Mesenchymal stem cell (in vitro differentiated cells and primary cell): ENCODE data around the gene SAFB2.

ENCODE experiments used
- DNase-seq: peaks from one replicate; pipeline ENCODE4 v3.0.0-alpha.2; 2013
- H2AFZ ChIP-seq: one replicate; pipeline ENCODE4 v1.6.1; 2013; ENCODE audit warnings: low read depth, mild to moderate bottlenecking, control low read depth, inconsistent platforms, low read length, moderate library complexity
- H2AK5ac ChIP-seq: 2 replicates; pipeline ENCODE4 v1.6.1; 2013; ENCODE audit warnings: low read length, moderate library complexity, mild to moderate bottlenecking, inconsistent platforms; ENCODE audit not compliant: severe bottlenecking
- H2BK120ac ChIP-seq: one replicate; pipeline ENCODE4 v1.6.1; 2013; ENCODE audit warnings: low read depth, mild to moderate bottlenecking, inconsistent platforms, low read length, moderate library complexity
- H2BK12ac ChIP-seq, 2 experiments: one replicate each; pipeline ENCODE4 v1.6.1; 2013; ENCODE audit warnings: inconsistent platforms in 2 of 2, low read length in 2 of 2, mild to moderate bottlenecking in 2 of 2, moderate library complexity in 2 of 2, control low read depth in 1 of 2
- H2BK15ac ChIP-seq: one replicate; pipeline ENCODE4 v1.6.1; 2013; ENCODE audit warnings: mild to moderate bottlenecking, low read depth, inconsistent platforms; ENCODE audit not compliant: poor library complexity, severe bottlenecking
- H2BK5ac ChIP-seq: 2 replicates; pipeline ENCODE4 v1.6.1; 2013; ENCODE audit warnings: low read depth, mild to moderate bottlenecking, low read length, control low read depth, inconsistent platforms; ENCODE audit not compliant: poor library complexity, severe bottlenecking
- H3K14ac ChIP-seq, 2 experiments: one replicate each; pipeline ENCODE4 v1.6.1; 2013; ENCODE audit warnings: inconsistent platforms in 2 of 2, low read length in 2 of 2, control low read depth in 1 of 2, mild to moderate bottlenecking in 1 of 2, moderate library complexity in 1 of 2
- H3K18ac ChIP-seq, 2 experiments: one replicate each; pipeline ENCODE4 v1.6.1; 2013; ENCODE audit warnings: inconsistent platforms in 2 of 2, low read length in 2 of 2, control low read depth in 1 of 2, low read depth in 1 of 2, mild to moderate bottlenecking in 1 of 2
- H3K23ac ChIP-seq, 2 experiments: one replicate each; pipeline ENCODE4 v1.6.1; 2013; ENCODE audit warnings: inconsistent platforms in 2 of 2, low read length in 2 of 2, mild to moderate bottlenecking in 2 of 2, moderate library complexity in 2 of 2, control low read depth in 1 of 2
- H3K27ac ChIP-seq: 2 replicates; pipeline ENCODE4 v1.5.1; 2013; ENCODE audit warnings: mild to moderate bottlenecking, moderate library complexity, low read length, control low read depth, inconsistent platforms; ENCODE audit not compliant: poor library complexity, severe bottlenecking
- H3K27me3 ChIP-seq, 2 experiments: 2 replicates each; pipeline versions ENCODE4 v1.6.1 to v1.7.0; 2013; ENCODE audit warnings: low read length in 2 of 2, mild to moderate bottlenecking in 2 of 2, moderate library complexity in 2 of 2, control low read depth in 1 of 2, inconsistent platforms in 1 of 2; ENCODE audit not compliant: control insufficient read depth in 1 of 2, insufficient read depth in 1 of 2
- H3K36me3 ChIP-seq, 2 experiments: 2 replicates each; pipeline versions ENCODE4 v1.6.1 to v1.7.0; 2013; ENCODE audit warnings: low read length in 2 of 2, control low read depth in 1 of 2, inconsistent platforms in 1 of 2, low read depth in 1 of 2, mild to moderate bottlenecking in 1 of 2; ENCODE audit not compliant: insufficient read depth in 2 of 2, control insufficient read depth in 1 of 2
- H3K4ac ChIP-seq, 2 experiments: one replicate each; pipeline ENCODE4 v1.6.1; 2013; ENCODE audit warnings: inconsistent platforms in 2 of 2, low read length in 2 of 2, mild to moderate bottlenecking in 2 of 2, moderate library complexity in 2 of 2, control low read depth in 1 of 2, low read depth in 1 of 2
- H3K4me1 ChIP-seq: 2 replicates; pipeline ENCODE4 v1.6.1; 2013; ENCODE audit warnings: low read depth, low read length, control low read depth; ENCODE audit not compliant: control insufficient read depth, insufficient read depth
- H3K4me2 ChIP-seq: 2 replicates; pipeline ENCODE4 v1.6.1; 2013; ENCODE audit warnings: low read length, mild to moderate bottlenecking, inconsistent platforms; ENCODE audit not compliant: poor library complexity, severe bottlenecking
- H3K4me3 ChIP-seq, 2 experiments: 2 replicates each; pipeline versions ENCODE4 v1.5.1 to v1.7.0; 2013; ENCODE audit warnings: low read length in 2 of 2, mild to moderate bottlenecking in 2 of 2, control low read depth in 1 of 2, low read depth in 1 of 2; ENCODE audit not compliant: insufficient read depth in 1 of 2
- H3K79me1 ChIP-seq: replicated peaks from 2 replicates; pipeline ENCODE4 v1.6.1; 2013; ENCODE audit warnings: mild to moderate bottlenecking, control low read depth, low read length, inconsistent platforms; ENCODE audit not compliant: poor library complexity, severe bottlenecking
- H3K9ac ChIP-seq: 2 replicates; pipeline ENCODE4 v1.7.0; 2013; ENCODE audit warnings: mild to moderate bottlenecking, low read length, moderate library complexity
- H3K9me3 ChIP-seq: 2 replicates; pipeline ENCODE4 v1.7.0; 2013; ENCODE audit warnings: mild to moderate bottlenecking, low read length; ENCODE audit not compliant: control insufficient read depth
- H4K8ac ChIP-seq: one replicate; pipeline ENCODE4 v1.6.1; 2013; ENCODE audit warnings: inconsistent platforms, mild to moderate bottlenecking, low read length, moderate library complexity
- H4K91ac ChIP-seq: one replicate; pipeline ENCODE4 v1.6.1; 2013; ENCODE audit warnings: mild to moderate bottlenecking, low read length, inconsistent platforms
- WGBS: methylation state at CpG from one replicate; pipeline ENCODE4 v1.1.7; 2013; ENCODE audit warnings: mixed read lengths; 5-methylcytosine and 5-hydroxymethylcytosine counted together

The SAFB2 gene

GRCh38 chr19:5547881-5548280, 74.7 kb downstream of the SAFB2 start:
- no peak overlapping the region for H3K27ac ChIP-seq
- 28% methylated on average over 8 of the region's 8 CpGs for WGBS
- no peak overlapping the region for H3K18ac ChIP-seq
- H3K23ac ChIP-seq = no peak overlapping the region
- no peak overlapping the region for H2AFZ ChIP-seq
- H3K9me3 ChIP-seq = no peaks in the 10 kb centered on the region
- H2BK12ac ChIP-seq = no peak overlapping the region
- no peaks in the 10 kb centered on the region for H3K36me3 ChIP-seq
- no peak overlapping the region for H4K8ac ChIP-seq
- H3K9ac ChIP-seq = no peak overlapping the region
- no peak overlapping the region for H3K4ac ChIP-seq
- no peak overlapping the region for H2AK5ac ChIP-seq
- no peak overlapping the region for H3K4me2 ChIP-seq
- H3K27me3 ChIP-seq = peaks cover 5 to 29% of the 10 kb centered on the region in 2 experiments
- H2BK15ac ChIP-seq = no peak overlapping the region
- H3K4me1 ChIP-seq = no peaks in the 10 kb centered on the region
- no peak overlapping the region for H3K4me3 ChIP-seq
- DNase-seq = peak; percentile 51
- no peak overlapping the region for H3K14ac ChIP-seq
- H4K91ac ChIP-seq = no peak overlapping the region
- H2BK5ac ChIP-seq = no peak overlapping the region
- H3K79me1 ChIP-seq = no peaks in the 10 kb centered on the region
- no peak overlapping the region for H2BK120ac ChIP-seq

DNA sequence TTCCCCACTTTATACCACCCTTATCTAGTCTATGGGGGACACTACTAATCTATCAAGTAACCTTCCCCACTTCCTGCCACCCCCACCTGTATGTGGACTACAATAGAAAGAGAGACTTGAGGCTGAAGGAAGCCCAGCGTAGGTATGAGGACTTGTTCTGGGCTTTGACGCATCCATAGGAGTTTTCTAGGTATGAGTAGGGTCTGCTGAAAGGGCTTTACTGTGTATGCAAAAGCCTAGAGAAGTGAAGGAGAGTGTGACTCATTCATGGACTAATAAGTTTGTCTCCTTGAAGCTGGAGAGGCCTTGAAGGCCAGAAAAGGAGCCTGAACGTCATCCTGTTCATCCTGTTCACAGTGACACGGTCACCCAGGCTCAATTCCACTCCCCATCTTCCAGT, 76.6 kb downstream of the SAFB2 start:
- Histone ChIP-seq H3K14ac (no peak overlapping the region), H3K79me1 (no peaks in the 10 kb centered on the region), H2BK5ac (no peak overlapping the region), H3K36me3 (no peaks in the 10 kb centered on the region), H2BK120ac (no peak overlapping the region), H3K9ac (no peak overlapping the region), H4K91ac (no peak overlapping the region), H3K27me3 (peaks cover 5 to 34% of the 10 kb centered on the region in 2 experiments), H3K4me1 (no peaks in the 10 kb centered on the region), H3K18ac (no peak overlapping the region), H2BK12ac (no peak overlapping the region), H3K4me3 (no peak overlapping the region), H3K9me3 (no peaks in the 10 kb centered on the region), H4K8ac (no peak overlapping the region), H3K23ac (no peak overlapping the region), H3K4ac (no peak overlapping the region), H2BK15ac (no peak overlapping the region), H3K4me2 (no peak overlapping the region), H3K27ac (no peak overlapping the region), H2AK5ac (no peak overlapping the region), H2AFZ (no peak overlapping the region)
- WGBS = 73% methylated on average over 4 of the region's 4 CpGs
- no peak for DNase-seq

GRCh38 chr19:5545051-5545450, 77.5 kb downstream of the SAFB2 start:
- H2BK12ac ChIP-seq = no peak overlapping the region
- no peak overlapping the region for H3K18ac ChIP-seq

DNA sequence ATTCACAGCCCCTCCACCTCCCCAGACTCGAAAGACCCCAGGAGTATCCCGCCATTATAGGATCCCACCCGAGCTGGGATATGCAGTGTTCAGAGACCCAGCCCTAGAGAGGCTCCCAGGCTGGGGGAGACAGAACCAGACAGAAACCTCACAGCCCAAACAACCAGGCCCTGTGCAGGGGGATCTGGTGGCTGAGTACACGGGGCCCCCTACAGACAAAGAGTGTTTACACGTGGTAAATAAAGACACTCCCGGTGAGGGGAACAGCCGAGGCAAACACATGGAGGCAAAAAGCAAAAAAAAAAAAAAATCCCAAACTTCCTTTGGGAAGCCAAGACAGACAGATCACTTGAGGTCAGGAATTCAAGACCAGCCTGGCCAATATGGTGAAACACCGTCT, 79.9 kb downstream of the SAFB2 start:
- Histone ChIP-seq H2BK5ac (no peak overlapping the region), H3K23ac (no peak overlapping the region), H2AK5ac (no peak overlapping the region)

More at GRCh38 chr19:5545051-5545450, 77.5 kb downstream of the SAFB2 start:
- H3K4me3 ChIP-seq = no peak overlapping the region
- H2BK120ac ChIP-seq = no peak overlapping the region
- no peak for DNase-seq
- no peak overlapping the region for H4K8ac ChIP-seq
- H3K4me1 ChIP-seq = no peaks in the 10 kb centered on the region
- WGBS = 90% methylated on average over 4 of the region's 5 CpGs
- no peaks in the 10 kb centered on the region for H3K36me3 ChIP-seq
- H3K4me2 ChIP-seq = no peak overlapping the region
- no peak overlapping the region for H3K9ac ChIP-seq
- H4K91ac ChIP-seq = no peak overlapping the region
- no peak overlapping the region for H3K23ac ChIP-seq
- no peak overlapping the region for H3K14ac ChIP-seq
- H2BK15ac ChIP-seq = no peak overlapping the region
- H3K4ac ChIP-seq = no peak overlapping the region
- no peak overlapping the region for H2AFZ ChIP-seq
- no peak overlapping the region for H3K27ac ChIP-seq
- no peak overlapping the region for H2BK5ac ChIP-seq
- no peaks in the 10 kb centered on the region for H3K79me1 ChIP-seq
- H3K27me3 ChIP-seq = peaks cover 5 to 34% of the 10 kb centered on the region in 2 experiments
- H2AK5ac ChIP-seq = no peak overlapping the region
- no peaks in the 10 kb centered on the region for H3K9me3 ChIP-seq

More for the DNA sequence above, 79.9 kb downstream of the SAFB2 start:
- H3K9ac ChIP-seq = no peak overlapping the region
- H3K27ac ChIP-seq = no peak overlapping the region
- H4K91ac ChIP-seq = no peak overlapping the region
- H3K79me1 ChIP-seq = no peaks in the 10 kb centered on the region
- H3K4me2 ChIP-seq = no peak overlapping the region
- no peaks in the 10 kb centered on the region for H3K9me3 ChIP-seq
- no peak overlapping the region for H2BK120ac ChIP-seq
- no peak for DNase-seq
- H3K4ac ChIP-seq = no peak overlapping the region
- 43% methylated on average over 8 of the region's 8 CpGs for WGBS
- peaks cover 5 to 48% of the 10 kb centered on the region in 2 experiments for H3K27me3 ChIP-seq
- H3K18ac ChIP-seq = no peak overlapping the region
- H3K36me3 ChIP-seq = no peaks in the 10 kb centered on the region
- H2BK12ac ChIP-seq = no peak overlapping the region
- H2AFZ ChIP-seq = no peak overlapping the region
- peaks cover 2% of the 10 kb centered on the region for H3K4me1 ChIP-seq
- H3K4me3 ChIP-seq = no peak overlapping the region
- no peak overlapping the region for H2BK15ac ChIP-seq
- H4K8ac ChIP-seq = no peak overlapping the region
- no peak overlapping the region for H3K14ac ChIP-seq
